Naive B cell (primary cell): ENCODE measurements around the gene CMIP. TPM values are rescaled to one million over a fixed set of nuclear protein-coding genes. Genes with fewer than 3 reads are reported as not detected.

Experiments used
- ATAC-seq, 2 donors: fragments of 150-1000 bp; cut with Tn5 transposase; 2 replicates each; pipeline ENCODE4 v1.10.0; 2021; ENCODE audit warnings: low read depth in 2 of 2, mild to moderate bottlenecking in 2 of 2, moderate library complexity in 2 of 2
- DNase-seq: peaks from one replicate; pipeline ENCODE4 v3.0.0; 2022
- H3K27ac Mint-ChIP-seq, 6 donors: one replicate each; pipeline ENCODE4 v1.8.0; 2020 to 2022; ENCODE audit warnings: mild to moderate bottlenecking in 6 of 6, mixed read lengths in 6 of 6, moderate library complexity in 5 of 6, inconsistent platforms in 2 of 6
- H3K27me3 Mint-ChIP-seq, 3 donors: one replicate each; pipeline ENCODE4 v1.8.0; 2021 to 2022; ENCODE audit warnings: mixed read lengths in 3 of 3, mild to moderate bottlenecking in 1 of 3
- H3K36me3 Mint-ChIP-seq, 2 donors: one replicate each; pipeline ENCODE4 v1.8.0; 2020 to 2022; ENCODE audit warnings: mixed read lengths in 2 of 2, inconsistent platforms in 1 of 2, mild to moderate bottlenecking in 1 of 2
- H3K4me1 Mint-ChIP-seq, 3 donors: one replicate each; pipeline ENCODE4 v1.8.0; 2020 to 2022; ENCODE audit warnings: mixed read lengths in 3 of 3, inconsistent platforms in 1 of 3, mild to moderate bottlenecking in 1 of 3, moderate library complexity in 1 of 3
- H3K4me3 Mint-ChIP-seq, 8 donors: one replicate each; pipeline ENCODE4 v1.8.0; 2020 to 2022; ENCODE audit warnings: mild to moderate bottlenecking in 8 of 8, mixed read lengths in 8 of 8, moderate library complexity in 8 of 8, inconsistent platforms in 2 of 8
- H3K9me3 Mint-ChIP-seq, 7 donors: one replicate each; pipeline ENCODE4 v1.8.0; 2020 to 2022; ENCODE audit warnings: mixed read lengths in 7 of 7, mild to moderate bottlenecking in 5 of 7, inconsistent platforms in 2 of 7, moderate library complexity in 1 of 7
- polyA plus RNA-seq, 6 donors: library from polyadenylated mRNA; unstranded; fragments of 300-500 nt; fragmentation: Illumina TruSeq; gene quantifications; one replicate each; pipeline ENCODE4 v1.2.3, GENCODE V29; 2021; ENCODE audit warnings: low read depth in 6 of 6

CMIP gene
- polyA plus RNA-seq, 6 donors from 2014 or later: 0.61 to 2.5 (median 1.3) TPM

GRCh38 chr16:81752225-81752875 is 307.7 kb downstream of the CMIP start:
- DNase-seq: peak; percentile 86
- Mint-ChIP-seq H3K4me3 (peak overlapping the region; percentile 47 to 87 (median 66)), H3K36me3 (no peaks in the 10 kb centered on the region), H3K27ac (peak overlapping the region; percentile 14 to 94 (median 86)), H3K27me3 (no peaks in the 10 kb centered on the region), H3K4me1 (peaks cover 51 to 85% (median 72%) of the 10 kb centered on the region in 3 donors), H3K9me3 (no peaks in the 10 kb centered on the region)
- ATAC-seq: peak; percentile 98 to 99

- Mint-ChIP-seq H3K4me3 (peak overlapping the region; percentile 43 to 87 (median 70)), H3K27ac (peak overlapping the region; percentile 14 to 95 (median 90)), H3K36me3 (no peaks in the 10 kb centered on the region), H3K4me1 (peaks cover 55 to 86% (median 77%) of the 10 kb centered on the region in 3 donors), H3K9me3 (no peaks in the 10 kb centered on the region), H3K27me3 (no peaks in the 10 kb centered on the region)
- no peak for DNase-seq
- no peak for ATAC-seq
These were observed 308.2 kb downstream of the CMIP start for GRCh38 chr16:81752876-81753227.

- Mint-ChIP-seq H3K36me3 (peaks cover 0 to 1% of the 10 kb centered on the region in 2 donors), H3K9me3 (no peaks in the 10 kb centered on the region), H3K27ac (peak overlapping the region in 2 of 6 donors; percentile 24 to 83), H3K27me3 (no peaks in the 10 kb centered on the region), H3K4me1 (peaks cover 44 to 70% (median 68%) of the 10 kb centered on the region in 3 donors), H3K4me3 (no peak overlapping the region)
- ATAC-seq (no peak), DNase-seq (no peak)
These were observed 310.2 kb downstream of the CMIP start for GRCh38 chr16:81754858-81755257.

- DNase-seq: no peak
- no peak for ATAC-seq
- Mint-ChIP-seq H3K27me3 (no peaks in the 10 kb centered on the region), H3K36me3 (peaks cover 0 to 7% of the 10 kb centered on the region in 2 donors), H3K9me3 (no peaks in the 10 kb centered on the region), H3K4me3 (peak overlapping the region in 7 of 8 donors; percentile 34 to 81 (median 54)), H3K27ac (peak overlapping the region in 5 of 6 donors; percentile 5 to 92 (median 68)), H3K4me1 (peaks cover 42 to 61% (median 60%) of the 10 kb centered on the region in 3 donors)
These were observed 311.5 kb downstream of the CMIP start for GRCh38 chr16:81755915-81756614.

GRCh38 chr16:81756615-81757356 is 312.2 kb downstream of the CMIP start:
- no peak for ATAC-seq
- H3K4me1 Mint-ChIP-seq: peaks cover 35 to 53% (median 53%) of the 10 kb centered on the region in 3 donors
- no peak for DNase-seq
- peaks cover 0 to 7% of the 10 kb centered on the region in 2 donors for H3K36me3 Mint-ChIP-seq
- H3K27me3 Mint-ChIP-seq: no peaks in the 10 kb centered on the region
- H3K9me3 Mint-ChIP-seq: no peaks in the 10 kb centered on the region
- H3K27ac Mint-ChIP-seq: peak overlapping the region in 4 of 6 donors; percentile 21 to 84 (median 66)
- H3K4me3 Mint-ChIP-seq: peak overlapping the region in 7 of 8 donors; percentile 3 to 75 (median 47)

GRCh38 chr16:81758376-81758775 is 313.8 kb downstream of the CMIP start:
- ATAC-seq: no peak
- peak overlapping the region in 3 of 6 donors; percentile 80 to 91 (median 82) for H3K27ac Mint-ChIP-seq
- no peak for DNase-seq
- no peaks in the 10 kb centered on the region for H3K9me3 Mint-ChIP-seq
- H3K4me1 Mint-ChIP-seq: peaks cover 26 to 38% (median 37%) of the 10 kb centered on the region in 3 donors
- peaks cover 0 to 7% of the 10 kb centered on the region in 2 donors for H3K36me3 Mint-ChIP-seq
- H3K27me3 Mint-ChIP-seq: no peaks in the 10 kb centered on the region
- no peak overlapping the region for H3K4me3 Mint-ChIP-seq

Other genes with a start within 250 kb of the CMIP start
- gene BCO1, start 206.1 kb upstream of the CMIP start, polyA plus RNA-seq: not detected
- 1 to 10 TPM in 5 of 6 donors, under 1 TPM in 1; 0.49 to 2.5 (median 1.6) TPM for gene GAN, start 129.8 kb upstream of the CMIP start, polyA plus RNA-seq